Mucosa of stomach (tissue), 1 donor: ENCODE measurements around the gene ACACA.
"Not testable (repeated sequence)": the region's sequence is repeated elsewhere in the genome, so short reads cannot be mapped to it uniquely, and the experiment has no call there.

Experiments used
- H3K27me3 ChIP-seq: one replicate; pipeline ENCODE4 v1.7.0; 2013; ENCODE audit warnings: mild to moderate bottlenecking, low read length; ENCODE audit not compliant: control insufficient read depth, insufficient read depth
- H3K36me3 ChIP-seq: one replicate; pipeline ENCODE4 v1.7.0; 2013; ENCODE audit warnings: low read length; ENCODE audit not compliant: control insufficient read depth, insufficient read depth
- H3K4me1 ChIP-seq: one replicate; pipeline ENCODE4 v1.7.0; 2013; ENCODE audit warnings: mild to moderate bottlenecking, low read length; ENCODE audit not compliant: control insufficient read depth, insufficient read depth
- H3K4me3 ChIP-seq: one replicate; pipeline ENCODE4 v1.7.0; 2013; ENCODE audit warnings: low read length
- H3K9ac ChIP-seq: one replicate; pipeline ENCODE4 v1.7.0; 2013; ENCODE audit warnings: mild to moderate bottlenecking, low read length, moderate library complexity
- H3K9me3 ChIP-seq: one replicate; pipeline ENCODE4 v1.7.0; 2013; ENCODE audit warnings: mild to moderate bottlenecking, low read length, moderate library complexity; ENCODE audit not compliant: control insufficient read depth
- donor health status: Pancreatic carcinoma.

Gene ACACA

GRCh38 chr17:37079065-37079708, 327.4 kb downstream of the ACACA start:
- H3K9me3 ChIP-seq = no peaks in the 10 kb centered on the region
- no peaks in the 10 kb centered on the region for H3K36me3 ChIP-seq
- H3K27me3 ChIP-seq = no peaks in the 10 kb centered on the region
- H3K9ac ChIP-seq = no peak overlapping the region
- no peaks in the 10 kb centered on the region for H3K4me1 ChIP-seq
- H3K4me3 ChIP-seq = no peak overlapping the region

- not testable (repeated sequence) for H3K9me3 ChIP-seq
Measured at GRCh38 chr17:37073464-37073863, 333.2 kb downstream of the ACACA start.

GRCh38 chr17:37069087-37069486, 337.5 kb downstream of the ACACA start:
- H3K9ac ChIP-seq = no peak overlapping the region
- no peaks in the 10 kb centered on the region for H3K27me3 ChIP-seq
- H3K36me3 ChIP-seq = no peaks in the 10 kb centered on the region
- no peak overlapping the region for H3K4me3 ChIP-seq
- peaks cover 30% of the 10 kb centered on the region for H3K4me1 ChIP-seq
- no peaks in the 10 kb centered on the region for H3K9me3 ChIP-seq

More at GRCh38 chr17:37073464-37073863, 333.2 kb downstream of the ACACA start:
- H3K36me3 ChIP-seq, H3K9ac ChIP-seq, H3K27me3 ChIP-seq, H3K4me1 ChIP-seq, H3K4me3 ChIP-seq: not testable (repeated sequence)

- no peak overlapping the region for H3K9ac ChIP-seq
Measured at GRCh38 chr17:37068266-37068665, 338.4 kb downstream of the ACACA start.

GRCh38 chr17:37067555-37068111, 339.0 kb downstream of the ACACA start:
- Histone ChIP-seq H3K4me1 (peaks cover 30% of the 10 kb centered on the region), H3K36me3 (no peaks in the 10 kb centered on the region), H3K4me3 (no peak overlapping the region), H3K27me3 (no peaks in the 10 kb centered on the region), H3K9me3 (no peaks in the 10 kb centered on the region), H3K9ac (no peak overlapping the region)

More at GRCh38 chr17:37068266-37068665, 338.4 kb downstream of the ACACA start:
- Histone ChIP-seq H3K9me3 (no peaks in the 10 kb centered on the region), H3K4me3 (no peak overlapping the region), H3K36me3 (no peaks in the 10 kb centered on the region), H3K27me3 (no peaks in the 10 kb centered on the region), H3K4me1 (peaks cover 30% of the 10 kb centered on the region)

GRCh38 chr17:37066322-37067255, 340.0 kb downstream of the ACACA start:
- H3K4me3 ChIP-seq = no peak overlapping the region
- H3K9me3 ChIP-seq = no peaks in the 10 kb centered on the region
- peaks cover 30% of the 10 kb centered on the region for H3K4me1 ChIP-seq
- H3K27me3 ChIP-seq = no peaks in the 10 kb centered on the region
- H3K36me3 ChIP-seq = no peaks in the 10 kb centered on the region
- no peak overlapping the region for H3K9ac ChIP-seq

GRCh38 chr17:37065486-37066321, 340.9 kb downstream of the ACACA start:
- Histone ChIP-seq H3K4me1 (peaks cover 30% of the 10 kb centered on the region), H3K9ac (no peak overlapping the region), H3K4me3 (no peak overlapping the region), H3K9me3 (no peaks in the 10 kb centered on the region), H3K36me3 (no peaks in the 10 kb centered on the region), H3K27me3 (no peaks in the 10 kb centered on the region)

- no peak overlapping the region for H3K9ac ChIP-seq
- no peak overlapping the region for H3K4me3 ChIP-seq
- H3K9me3 ChIP-seq = no peaks in the 10 kb centered on the region
- peaks cover 30% of the 10 kb centered on the region for H3K4me1 ChIP-seq
- no peaks in the 10 kb centered on the region for H3K27me3 ChIP-seq
- H3K36me3 ChIP-seq = no peaks in the 10 kb centered on the region
Measured at GRCh38 chr17:37064956-37065355, 341.7 kb downstream of the ACACA start.

GRCh38 chr17:37064206-37064605, 342.4 kb downstream of the ACACA start:
- Histone ChIP-seq H3K9me3 (no peaks in the 10 kb centered on the region), H3K4me1 (peaks cover 30% of the 10 kb centered on the region), H3K36me3 (no peaks in the 10 kb centered on the region), H3K27me3 (no peaks in the 10 kb centered on the region), H3K9ac (no peak overlapping the region), H3K4me3 (no peak overlapping the region)

- Histone ChIP-seq H3K9ac (no peak overlapping the region), H3K9me3 (no peaks in the 10 kb centered on the region), H3K4me1 (peaks cover 13% of the 10 kb centered on the region), H3K4me3 (no peak overlapping the region), H3K27me3 (no peaks in the 10 kb centered on the region), H3K36me3 (no peaks in the 10 kb centered on the region)
Measured at GRCh38 chr17:37062021-37062420, 344.6 kb downstream of the ACACA start.

- H3K27me3 ChIP-seq = no peaks in the 10 kb centered on the region
- no peak overlapping the region for H3K4me3 ChIP-seq
- no peaks in the 10 kb centered on the region for H3K9me3 ChIP-seq
- peaks cover 6% of the 10 kb centered on the region for H3K4me1 ChIP-seq
- H3K9ac ChIP-seq = no peak overlapping the region
- H3K36me3 ChIP-seq = no peaks in the 10 kb centered on the region
Measured at GRCh38 chr17:37060928-37061327, 345.7 kb downstream of the ACACA start.
